ENCODE data around the gene ARRDC2.
"Not testable (repeated sequence)": the region's sequence is repeated elsewhere in the genome, so short reads cannot be mapped to it uniquely, and the experiment has no call there.

Gene ARRDC2

GRCh38 chr19:18020212-18021085 is 12.5 kb downstream of the ARRDC2 start:
- DNase-seq (ENCODE audit: low read depth, low spot score): no peak
- H3K36me3 ChIP-seq (ENCODE audit: insufficient read depth, insufficient read length, low read length): no peaks in the 10 kb centered on the region
- H3K27me3 ChIP-seq (ENCODE audit: insufficient read depth, insufficient read length): no peaks in the 10 kb centered on the region
- no peak overlapping the region for H3K9ac ChIP-seq (ENCODE audit: insufficient read length, low read depth)
- TF ChIP-seq YY1 (IDR thresholded peaks at IDR 0.05; ENCODE audit: insufficient read depth, insufficient read length) (no peak), SUZ12 (IDR thresholded peaks at IDR 0.05; ENCODE audit: extremely low read depth, insufficient read depth, insufficient read length) (no peak), ZNF274 (IDR thresholded peaks at IDR 0.05; ENCODE audit: low read depth, low read length) (no peak)
- peaks cover 17% of the 10 kb centered on the region for H3K4me1 ChIP-seq (ENCODE audit: insufficient read depth, insufficient read length)
- H3K9me3 ChIP-seq (ENCODE audit: insufficient read depth, low read length): no peaks in the 10 kb centered on the region
- H3K4me3 ChIP-seq (ENCODE audit: insufficient read length, low read depth): no peak overlapping the region

- DNase-seq (ENCODE audit: low read depth, low spot score): no peak
- H3K27me3 ChIP-seq (ENCODE audit: insufficient read depth, insufficient read length): no peaks in the 10 kb centered on the region
- no peaks in the 10 kb centered on the region for H3K36me3 ChIP-seq (ENCODE audit: insufficient read depth, insufficient read length, low read length)
- no peaks in the 10 kb centered on the region for H3K9me3 ChIP-seq (ENCODE audit: insufficient read depth, low read length)
- peaks cover 17% of the 10 kb centered on the region for H3K4me1 ChIP-seq (ENCODE audit: insufficient read depth, insufficient read length)
- peak overlapping the region; percentile 81 for H3K9ac ChIP-seq (ENCODE audit: insufficient read length, low read depth)
- TF ChIP-seq SUZ12 (IDR thresholded peaks at IDR 0.05; ENCODE audit: extremely low read depth, insufficient read depth, insufficient read length) (no peak), ZNF274 (IDR thresholded peaks at IDR 0.05; ENCODE audit: low read depth, low read length) (no peak), YY1 (IDR thresholded peaks at IDR 0.05; ENCODE audit: insufficient read depth, insufficient read length) (no peak)
- H3K4me3 ChIP-seq (ENCODE audit: insufficient read length, low read depth): peak overlapping the region; percentile 34
Measured at GRCh38 chr19:18021121-18021755, 13.3 kb downstream of the ARRDC2 start.

- Histone ChIP-seq H3K36me3 (ENCODE audit: insufficient read depth, insufficient read length, low read length) (no peaks in the 10 kb centered on the region), H3K4me3 (ENCODE audit: insufficient read length, low read depth) (peak overlapping the region; percentile 8), H3K9me3 (ENCODE audit: insufficient read depth, low read length) (no peaks in the 10 kb centered on the region), H3K4me1 (ENCODE audit: insufficient read depth, insufficient read length) (peaks cover 13% of the 10 kb centered on the region), H3K9ac (ENCODE audit: insufficient read length, low read depth) (peak overlapping the region; percentile 57), H3K27me3 (ENCODE audit: insufficient read depth, insufficient read length) (no peaks in the 10 kb centered on the region)
- no peak for DNase-seq (ENCODE audit: low read depth, low spot score)
- no peak for TF ChIP-seq ZNF274 (IDR thresholded peaks at IDR 0.05; ENCODE audit: low read depth, low read length)
- TF ChIP-seq YY1 (IDR thresholded peaks at IDR 0.05; ENCODE audit: insufficient read depth, insufficient read length): no peak
- TF ChIP-seq SUZ12 (IDR thresholded peaks at IDR 0.05; ENCODE audit: extremely low read depth, insufficient read depth, insufficient read length): no peak
Measured at GRCh38 chr19:18023622-18024251, 15.8 kb downstream of the ARRDC2 start.

GRCh38 chr19:18027151-18027550 is 19.2 kb downstream of the ARRDC2 start:
- Histone ChIP-seq H3K36me3 (ENCODE audit: insufficient read depth, insufficient read length, low read length) (no peaks in the 10 kb centered on the region), H3K27me3 (ENCODE audit: insufficient read depth, insufficient read length) (no peaks in the 10 kb centered on the region), H3K9ac (ENCODE audit: insufficient read length, low read depth) (no peak overlapping the region), H3K4me1 (ENCODE audit: insufficient read depth, insufficient read length) (peaks cover 17% of the 10 kb centered on the region), H3K4me3 (ENCODE audit: insufficient read length, low read depth) (no peak overlapping the region), H3K9me3 (ENCODE audit: insufficient read depth, low read length) (no peaks in the 10 kb centered on the region)
- TF ChIP-seq YY1 (IDR thresholded peaks at IDR 0.05; ENCODE audit: insufficient read depth, insufficient read length) (no peak), SUZ12 (IDR thresholded peaks at IDR 0.05; ENCODE audit: extremely low read depth, insufficient read depth, insufficient read length) (no peak), ZNF274 (IDR thresholded peaks at IDR 0.05; ENCODE audit: low read depth, low read length) (no peak)
- DNase-seq (ENCODE audit: low read depth, low spot score): no peak

GRCh38 chr19:18029617-18030338 is 21.8 kb downstream of the ARRDC2 start:
- no peaks in the 10 kb centered on the region for H3K9me3 ChIP-seq (ENCODE audit: insufficient read depth, low read length)
- DNase-seq (ENCODE audit: low read depth, low spot score): no peak
- H3K4me3 ChIP-seq (ENCODE audit: insufficient read length, low read depth): no peak overlapping the region
- no peaks in the 10 kb centered on the region for H3K27me3 ChIP-seq (ENCODE audit: insufficient read depth, insufficient read length)
- no peaks in the 10 kb centered on the region for H3K36me3 ChIP-seq (ENCODE audit: insufficient read depth, insufficient read length, low read length)
- TF ChIP-seq SUZ12 (IDR thresholded peaks at IDR 0.05; ENCODE audit: extremely low read depth, insufficient read depth, insufficient read length) (no peak), ZNF274 (IDR thresholded peaks at IDR 0.05; ENCODE audit: low read depth, low read length) (no peak)
- H3K4me1 ChIP-seq (ENCODE audit: insufficient read depth, insufficient read length): peaks cover 12% of the 10 kb centered on the region
- no peak overlapping the region for H3K9ac ChIP-seq (ENCODE audit: insufficient read length, low read depth)

GRCh38 chr19:18031401-18031800 is 23.4 kb downstream of the ARRDC2 start:
- DNase-seq (ENCODE audit: low read depth, low spot score); H3K4me3 ChIP-seq (ENCODE audit: insufficient read length, low read depth); H3K27me3 ChIP-seq (ENCODE audit: insufficient read depth, insufficient read length); H3K9ac ChIP-seq (ENCODE audit: insufficient read length, low read depth); H3K36me3 ChIP-seq (ENCODE audit: insufficient read depth, insufficient read length, low read length); H3K9me3 ChIP-seq (ENCODE audit: insufficient read depth, low read length): not testable (repeated sequence)
- H3K4me1 ChIP-seq (ENCODE audit: insufficient read depth, insufficient read length): peaks cover 12% of the 10 kb centered on the region

GRCh38 chr19:18032102-18032501 is 24.1 kb downstream of the ARRDC2 start:
- H3K9me3 ChIP-seq (ENCODE audit: insufficient read depth, low read length); H3K27me3 ChIP-seq (ENCODE audit: insufficient read depth, insufficient read length); H3K36me3 ChIP-seq (ENCODE audit: insufficient read depth, insufficient read length, low read length); H3K4me3 ChIP-seq (ENCODE audit: insufficient read length, low read depth); DNase-seq (ENCODE audit: low read depth, low spot score); H3K9ac ChIP-seq (ENCODE audit: insufficient read length, low read depth): not testable (repeated sequence)
- peaks cover 12% of the 10 kb centered on the region for H3K4me1 ChIP-seq (ENCODE audit: insufficient read depth, insufficient read length)
